ENCODE data around the gene RPS18.

GRCh38 chr6:33236328-33236727 lies 35.5 kb upstream of the RPS18 start:
- TF ChIP-seq ZNF224 (CRISPR knock-in tag; IDR thresholded peaks at IDR 0.05) (no peak), ATF4 (CRISPR knock-in tag; IDR thresholded peaks at IDR 0.05) (no peak), PRDM10 (IDR thresholded peaks at IDR 0.05; ENCODE audit: partially characterized antibody) (no peak), NR2C2 (CRISPR knock-in tag; IDR thresholded peaks at IDR 0.05) (no peak), NR2C2 (tag; IDR thresholded peaks at IDR 0.05) (no peak), RFX5 (IDR thresholded peaks at IDR 0.05; ENCODE audit: low read depth, low read length) (no peak), HDAC1 (IDR thresholded peaks at IDR 0.05) (no peak), SP1 (CRISPR knock-in tag; IDR thresholded peaks at IDR 0.05) (no peak), KDM5B (IDR thresholded peaks at IDR 0.05; ENCODE audit: insufficient replicate concordance, low read depth, low read length) (no peak), CTCF (IDR thresholded peaks at IDR 0.05 in 2 of 3, conservative IDR thresholded peaks at IDR 0.05 in 1 of 3; ENCODE audit: insufficient read depth in 2 of 3, low read depth in 1 of 3, low read length in 3 of 3) (no peak)

All from K562 (cell line).